ENCODE measurements around the gene SYMPK.

SYMPK gene

GRCh38 chr19:45863335-45863839 is 440 bp upstream of the SYMPK start:
- no peak for TF ChIP-seq CTCF (IDR thresholded peaks at IDR 0.05; ENCODE audit: low read depth, low read length)

GRCh38 chr19:45862271-45862563 is 730 bp downstream of the SYMPK start:
- H3K4me3 ChIP-seq (ENCODE audit: low read depth, low read length), result peak overlapping the region; percentile 94
- TF ChIP-seq CTCF (IDR thresholded peaks at IDR 0.05; ENCODE audit: low read depth, low read length), result no peak

More at GRCh38 chr19:45863335-45863839, 440 bp upstream of the SYMPK start:
- H3K4me3 ChIP-seq (ENCODE audit: low read depth, low read length), result peak overlapping the region; percentile 34

GRCh38 chr19:45860359-45861259 is 2.3 kb downstream of the SYMPK start:
- no peak overlapping the region for H3K4me3 ChIP-seq (ENCODE audit: low read depth, low read length)
- no peak for TF ChIP-seq CTCF (IDR thresholded peaks at IDR 0.05; ENCODE audit: low read depth, low read length)

GRCh38 chr19:45854167-45854778 is 8.7 kb downstream of the SYMPK start:
- no peak for TF ChIP-seq CTCF (IDR thresholded peaks at IDR 0.05; ENCODE audit: low read depth, low read length)
- no peak overlapping the region for H3K4me3 ChIP-seq (ENCODE audit: low read depth, low read length)

GRCh38 chr19:45852983-45853382 is 10.0 kb downstream of the SYMPK start:
- no peak overlapping the region for H3K4me3 ChIP-seq (ENCODE audit: low read depth, low read length)
- no peak for TF ChIP-seq CTCF (IDR thresholded peaks at IDR 0.05; ENCODE audit: low read depth, low read length)

- no peak overlapping the region for H3K4me3 ChIP-seq (ENCODE audit: low read depth, low read length)
- no peak for TF ChIP-seq CTCF (IDR thresholded peaks at IDR 0.05; ENCODE audit: low read depth, low read length)
Observed at GRCh38 chr19:45852145-45852750, 10.7 kb downstream of the SYMPK start.

GRCh38 chr19:45848922-45849321 is 14.0 kb downstream of the SYMPK start:
- peak; percentile 26; the same call in 1 of the 2 replicates for TF ChIP-seq CTCF (IDR thresholded peaks at IDR 0.05; ENCODE audit: low read depth, low read length)
- no peak overlapping the region for H3K4me3 ChIP-seq (ENCODE audit: low read depth, low read length)
